Esophagus squamous epithelium (tissue), 5 donors: ENCODE results near the gene PGR. TPM values are rescaled to one million over a fixed set of nuclear protein-coding genes. Genes with fewer than 3 reads are reported as not detected.

Source experiments
- DNase-seq: peaks from one replicate; lab custom pipeline; 2025; lab: John Stamatoyannopoulos, UW
- H3K27ac ChIP-seq, 4 donors: fragments of 200-600 bp; sonication (generic); one replicate each; pipeline ENCODE4 v1.5.1; 2016 to 2019; ENCODE audit warnings: mild to moderate bottlenecking in 1 of 4
- H3K27me3 ChIP-seq, 4 donors: fragments of 200-600 bp; sonication (generic); 1 replicate in 3 of 4; 2 replicates in 1 of 4; pipeline versions ENCODE4 v1.5.1 to v1.6.0; 2017 to 2021; ENCODE audit warnings: antibody characterized with exemption in 1 of 4
- H3K36me3 ChIP-seq, 3 donors: fragments of 200-600 bp; sonication (generic); one replicate each; pipeline ENCODE4 v1.5.1; 2016 to 2019
- H3K4me1 ChIP-seq, 3 donors: fragments of 200-600 bp; sonication (generic); one replicate each; pipeline ENCODE4 v1.5.1; 2017 to 2019
- H3K4me3 ChIP-seq, 4 donors: fragments of 200-600 bp; sonication (generic); 1 replicate in 3 of 4; 2 replicates in 1 of 4; pipeline ENCODE4 v1.5.1; 2016 to 2019; ENCODE audit warnings: mild to moderate bottlenecking in 2 of 4, moderate library complexity in 1 of 4
- H3K9me3 ChIP-seq, 3 donors: fragments of 200-600 bp; sonication (generic); one replicate each; pipeline ENCODE4 v1.5.1; 2016 to 2019
- CTCF ChIP-seq, 6 experiments: fragments of 450-650 bp in 4 of 6; fragments of 200-600 bp in 2 of 6; sonication (generic) in 2 of 6; IDR thresholded peaks; one replicate each; pipeline ENCODE4 v1.5.1; 2016 to 2019; ENCODE audit warnings: antibody characterized with exemption in 6 of 6, mild to moderate bottlenecking in 4 of 6, moderate library complexity in 4 of 6
- POLR2A ChIP-seq, 4 donors: fragments of 450-650 bp; IDR thresholded peaks; one replicate each; pipeline ENCODE4 v1.6.1; 2017; ENCODE audit warnings: antibody characterized with exemption in 4 of 4, mild to moderate bottlenecking in 4 of 4, moderate library complexity in 3 of 4
- WGBS, 2 donors: methylation state at CpG; one replicate each; pipeline ENCODE4 v1.1.5; 2018; 5-methylcytosine and 5-hydroxymethylcytosine counted together
- intact Hi-C: fragments of 100-400 bp; cut with DNase I; formaldehyde crosslinking; loops from one replicate; pipeline ENCODE4 v1.15.0; 2022
- total RNA-seq, 4 donors: library from RNA; depleted of rRNA; stranded (reverse); fragments of >200 nt; gene quantifications; one replicate each; pipeline ENCODE4 v1.1.0, GENCODE V29; 2016
- donor health status: DM: yes; HTN: yes; CAD: no.

PGR gene
- total RNA-seq, 4 donors from 2014 or later: under 0.01 to 1.3 (median 0.29) TPM

GRCh38 chr11:101103433-101103832 lies 26.2 kb downstream of the PGR start:
- Histone ChIP-seq H3K4me1 (no peaks in the 10 kb centered on the region), H3K36me3 (no peaks in the 10 kb centered on the region), H3K27ac (no peak overlapping the region), H3K9me3 (no peaks in the 10 kb centered on the region), H3K27me3 (no peaks in the 10 kb centered on the region), H3K4me3 (no peak overlapping the region)
- DNase-seq: no peak
- intact Hi-C loops: no loop called here
- no peak for TF ChIP-seq POLR2A (IDR thresholded peaks at IDR 0.05)
- no peak for TF ChIP-seq CTCF (IDR thresholded peaks at IDR 0.05)
- 79 to 84% methylated on average over 2 of the region's 2 CpGs for WGBS, 2 donors

GRCh38 chr11:101100601-101101000 lies 29.0 kb downstream of the PGR start:
- no peaks in the 10 kb centered on the region for H3K36me3 ChIP-seq
- H3K9me3 ChIP-seq: no peaks in the 10 kb centered on the region
- no peak overlapping the region for H3K27ac ChIP-seq
- DNase-seq: no peak
- no peaks in the 10 kb centered on the region for H3K27me3 ChIP-seq
- no peak overlapping the region for H3K4me3 ChIP-seq
- TF ChIP-seq POLR2A (IDR thresholded peaks at IDR 0.05) (no peak), CTCF (IDR thresholded peaks at IDR 0.05) (no peak)
- intact Hi-C loops: no loop called here
- H3K4me1 ChIP-seq: no peaks in the 10 kb centered on the region

- TF ChIP-seq CTCF (IDR thresholded peaks at IDR 0.05) (no peak), POLR2A (IDR thresholded peaks at IDR 0.05) (no peak)
- no peak overlapping the region for H3K4me3 ChIP-seq
- 30 to 39% methylated on average over 4 of the region's 4 CpGs for WGBS, 2 donors
- H3K4me1 ChIP-seq: no peaks in the 10 kb centered on the region
- intact Hi-C loops: no loop called here
- DNase-seq: no peak
- H3K27ac ChIP-seq: no peak overlapping the region
- no peaks in the 10 kb centered on the region for H3K36me3 ChIP-seq
- no peaks in the 10 kb centered on the region for H3K27me3 ChIP-seq
- no peaks in the 10 kb centered on the region for H3K9me3 ChIP-seq
Observed at GRCh38 chr11:101096036-101096704, 33.4 kb downstream of the PGR start.

GRCh38 chr11:101091781-101092180 lies 37.8 kb downstream of the PGR start:
- no peaks in the 10 kb centered on the region for H3K27me3 ChIP-seq
- H3K27ac ChIP-seq: no peak overlapping the region
- no peak for DNase-seq
- H3K9me3 ChIP-seq: no peaks in the 10 kb centered on the region
- WGBS, 2 donors: 75 to 87% methylated on average over 3 of the region's 3 CpGs
- no peak for TF ChIP-seq CTCF (IDR thresholded peaks at IDR 0.05)
- intact Hi-C loops: no loop called here
- no peaks in the 10 kb centered on the region for H3K4me1 ChIP-seq
- H3K4me3 ChIP-seq: no peak overlapping the region
- H3K36me3 ChIP-seq: no peaks in the 10 kb centered on the region

GRCh38 chr11:101090679-101091270 lies 38.8 kb downstream of the PGR start:
- no peaks in the 10 kb centered on the region for H3K36me3 ChIP-seq
- no peak overlapping the region for H3K4me3 ChIP-seq
- no peak for DNase-seq
- 38 to 46% methylated on average over 5 of the region's 5 CpGs for WGBS, 2 donors
- no peaks in the 10 kb centered on the region for H3K27me3 ChIP-seq
- H3K27ac ChIP-seq: no peak overlapping the region
- intact Hi-C loops: no loop called here
- TF ChIP-seq CTCF (IDR thresholded peaks at IDR 0.05) (no peak), POLR2A (IDR thresholded peaks at IDR 0.05) (no peak)
- no peaks in the 10 kb centered on the region for H3K4me1 ChIP-seq
- H3K9me3 ChIP-seq: no peaks in the 10 kb centered on the region
